ENCODE data around the gene MEGF8.

- no peak for TF ChIP-seq REST (IDR thresholded peaks at IDR 0.05; ENCODE audit: insufficient read depth in 1 of 2, low read depth in 2 of 2, low read length in 2 of 2)
- TF ChIP-seq POLR2AphosphoS5 (IDR thresholded peaks at IDR 0.05; ENCODE audit: low read depth, low read length): no peak
- TF ChIP-seq FOXP2 (optimal IDR thresholded peaks at IDR 0.05; ENCODE audit: borderline replicate concordance, extremely low read depth, extremely low read length, insufficient read depth): no peak
- TF ChIP-seq TAF1 (IDR thresholded peaks at IDR 0.05; ENCODE audit: borderline replicate concordance, insufficient read depth, low read length): no peak
- TF ChIP-seq SIN3A (IDR thresholded peaks at IDR 0.05; ENCODE audit: borderline replicate concordance, insufficient read depth, low read length): no peak
These were observed 69.3 kb downstream of the MEGF8 start for GRCh38 chr19:42394751-42395150.

Measured in PFSK-1 (cell line).